Measurements from ENCODE around the gene FCAMR.

Gene FCAMR

DNA sequence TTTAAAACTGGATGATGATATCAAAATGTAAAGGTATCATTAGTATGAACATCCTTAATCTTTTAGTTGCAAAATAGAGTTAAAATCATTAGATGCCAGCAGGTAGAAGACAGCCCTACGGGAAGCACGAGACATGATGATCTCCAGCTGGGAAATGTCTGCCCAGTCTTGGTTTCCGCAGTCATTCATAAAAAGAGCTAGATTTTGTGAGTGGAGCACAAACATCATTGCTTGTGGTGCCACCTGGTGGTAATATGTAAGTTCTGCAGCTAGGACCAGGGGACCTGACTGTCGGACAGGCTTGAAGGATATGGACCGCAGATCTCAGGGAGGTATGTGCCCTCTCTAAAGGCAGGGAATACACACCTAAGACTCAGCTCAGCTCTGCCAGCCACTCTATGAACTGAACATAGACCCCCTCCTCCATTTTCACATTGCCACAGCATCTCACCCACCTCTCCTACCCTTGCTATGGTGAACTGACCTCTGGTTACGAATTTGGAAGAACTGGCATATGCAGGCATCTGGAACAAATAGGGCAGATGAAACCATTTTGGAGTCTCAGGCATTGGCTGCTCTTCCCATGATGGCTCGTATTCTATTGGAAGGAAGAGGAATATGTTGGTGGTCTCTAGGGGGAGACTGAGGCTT, 57.7 kb downstream of the FCAMR start:
- no peak overlapping the region for H4K91ac ChIP-seq (ENCODE audit: low read length)
- H4K8ac ChIP-seq (ENCODE audit: low read length): no peak overlapping the region
- no peak overlapping the region for H2BK15ac ChIP-seq (ENCODE audit: low read depth, poor library complexity, severe bottlenecking)
- H3K14ac ChIP-seq (ENCODE audit: low read length in 2 of 2): no peak overlapping the region
- WGBS: 27% methylated on average over 7 of the region's 7 CpGs
- no peak overlapping the region for H2BK5ac ChIP-seq (ENCODE audit: low read depth, low read length, poor library complexity, severe bottlenecking)
- DNase-seq: peak; percentile 81
- H2BK12ac ChIP-seq (ENCODE audit: low read length in 2 of 2): no peak overlapping the region
- H3K79me1 ChIP-seq (replicated peaks; ENCODE audit: low read length, poor library complexity, severe bottlenecking): no peaks in the 10 kb centered on the region
- no peak overlapping the region for H2BK120ac ChIP-seq (ENCODE audit: low read depth, low read length)
- no peak overlapping the region for H3K4me3 ChIP-seq (ENCODE audit: insufficient read depth in 1 of 2, low read depth in 1 of 2, low read length in 2 of 2)
- H2AK5ac ChIP-seq (ENCODE audit: low read length, severe bottlenecking): no peak overlapping the region
- no peak overlapping the region for H3K9ac ChIP-seq (ENCODE audit: low read length)
- H3K27ac ChIP-seq (ENCODE audit: low read length, poor library complexity, severe bottlenecking): no peak overlapping the region
- no peak overlapping the region for H3K4ac ChIP-seq (ENCODE audit: low read depth in 1 of 2, low read length in 2 of 2)
- no peaks in the 10 kb centered on the region for H3K9me3 ChIP-seq (ENCODE audit: control insufficient read depth, low read length)
- H3K36me3 ChIP-seq (ENCODE audit: control insufficient read depth in 1 of 2, insufficient read depth in 2 of 2, low read depth in 1 of 2, low read length in 2 of 2): peaks cover 0 to 5% of the 10 kb centered on the region in 2 experiments
- H3K4me2 ChIP-seq (ENCODE audit: low read length, poor library complexity, severe bottlenecking): no peak overlapping the region
- no peak overlapping the region for H2AFZ ChIP-seq (ENCODE audit: low read depth, low read length)
- peaks cover 43 to 64% of the 10 kb centered on the region in 2 experiments for H3K27me3 ChIP-seq (ENCODE audit: control insufficient read depth in 1 of 2, insufficient read depth in 1 of 2, low read length in 2 of 2)
- peaks cover 11% of the 10 kb centered on the region for H3K4me1 ChIP-seq (ENCODE audit: control insufficient read depth, insufficient read depth, low read depth, low read length)
- H3K18ac ChIP-seq (ENCODE audit: low read depth in 1 of 2, low read length in 2 of 2): no peak overlapping the region
- H3K23ac ChIP-seq (ENCODE audit: low read length in 2 of 2): peak overlapping the region in 1 of 2 experiments; percentile 23

DNA sequence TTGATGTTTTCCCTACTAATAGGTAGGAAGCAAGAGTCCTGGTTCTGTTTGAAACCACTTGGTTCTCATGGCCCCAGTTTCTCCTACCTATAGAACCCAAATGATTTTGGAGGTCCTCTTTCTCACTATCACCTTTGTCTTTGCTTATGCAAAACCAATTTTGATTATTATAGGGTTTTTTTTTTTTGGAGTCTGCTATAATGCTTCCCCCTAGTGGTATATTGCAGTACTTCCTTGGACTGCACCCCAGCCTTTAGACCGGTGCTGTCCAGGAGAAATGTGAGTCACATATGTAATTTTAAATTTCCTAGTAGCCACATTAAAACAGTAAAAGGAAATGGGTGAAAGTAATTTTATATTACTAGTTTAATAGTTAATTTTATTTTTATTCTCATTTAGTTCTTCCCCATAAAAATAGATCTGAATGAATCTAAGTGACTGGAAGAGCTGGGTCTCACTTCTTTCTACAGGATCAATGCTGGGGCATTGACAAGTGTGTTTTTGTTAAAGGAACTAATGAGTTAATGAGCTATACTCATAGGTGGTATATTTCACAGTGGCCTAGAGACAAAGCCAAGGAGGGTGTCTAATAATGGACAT, 59.1 kb downstream of the FCAMR start:
- WGBS: no CpG with 5 or more reads among the region's 1 CpG
- no peak overlapping the region for H3K14ac ChIP-seq (ENCODE audit: low read length in 2 of 2)
- H2AFZ ChIP-seq (ENCODE audit: low read depth, low read length): no peak overlapping the region
- H3K4me3 ChIP-seq (ENCODE audit: insufficient read depth in 1 of 2, low read depth in 1 of 2, low read length in 2 of 2): no peak overlapping the region
- H3K36me3 ChIP-seq (ENCODE audit: control insufficient read depth in 1 of 2, insufficient read depth in 2 of 2, low read depth in 1 of 2, low read length in 2 of 2): peaks cover 0 to 5% of the 10 kb centered on the region in 2 experiments
- no peaks in the 10 kb centered on the region for H3K9me3 ChIP-seq (ENCODE audit: control insufficient read depth, low read length)
- H3K27ac ChIP-seq (ENCODE audit: low read length, poor library complexity, severe bottlenecking): no peak overlapping the region
- no peak overlapping the region for H3K9ac ChIP-seq (ENCODE audit: low read length)
- peaks cover 41 to 51% of the 10 kb centered on the region in 2 experiments for H3K27me3 ChIP-seq (ENCODE audit: control insufficient read depth in 1 of 2, insufficient read depth in 1 of 2, low read length in 2 of 2)
- DNase-seq: peak; percentile 71
- no peak overlapping the region for H2BK15ac ChIP-seq (ENCODE audit: low read depth, poor library complexity, severe bottlenecking)
- no peak overlapping the region for H4K8ac ChIP-seq (ENCODE audit: low read length)
- no peak overlapping the region for H3K4me2 ChIP-seq (ENCODE audit: low read length, poor library complexity, severe bottlenecking)
- no peak overlapping the region for H3K18ac ChIP-seq (ENCODE audit: low read depth in 1 of 2, low read length in 2 of 2)
- H4K91ac ChIP-seq (ENCODE audit: low read length): no peak overlapping the region
- no peak overlapping the region for H2AK5ac ChIP-seq (ENCODE audit: low read length, severe bottlenecking)
- H3K4ac ChIP-seq (ENCODE audit: low read depth in 1 of 2, low read length in 2 of 2): no peak overlapping the region
- H3K4me1 ChIP-seq (ENCODE audit: control insufficient read depth, insufficient read depth, low read depth, low read length): peaks cover 11% of the 10 kb centered on the region
- no peak overlapping the region for H2BK12ac ChIP-seq (ENCODE audit: low read length in 2 of 2)
- H3K79me1 ChIP-seq (replicated peaks; ENCODE audit: low read length, poor library complexity, severe bottlenecking): no peaks in the 10 kb centered on the region
- H2BK120ac ChIP-seq (ENCODE audit: low read depth, low read length): no peak overlapping the region
- H3K23ac ChIP-seq (ENCODE audit: low read length in 2 of 2): no peak overlapping the region
- H2BK5ac ChIP-seq (ENCODE audit: low read depth, low read length, poor library complexity, severe bottlenecking): no peak overlapping the region

DNA sequence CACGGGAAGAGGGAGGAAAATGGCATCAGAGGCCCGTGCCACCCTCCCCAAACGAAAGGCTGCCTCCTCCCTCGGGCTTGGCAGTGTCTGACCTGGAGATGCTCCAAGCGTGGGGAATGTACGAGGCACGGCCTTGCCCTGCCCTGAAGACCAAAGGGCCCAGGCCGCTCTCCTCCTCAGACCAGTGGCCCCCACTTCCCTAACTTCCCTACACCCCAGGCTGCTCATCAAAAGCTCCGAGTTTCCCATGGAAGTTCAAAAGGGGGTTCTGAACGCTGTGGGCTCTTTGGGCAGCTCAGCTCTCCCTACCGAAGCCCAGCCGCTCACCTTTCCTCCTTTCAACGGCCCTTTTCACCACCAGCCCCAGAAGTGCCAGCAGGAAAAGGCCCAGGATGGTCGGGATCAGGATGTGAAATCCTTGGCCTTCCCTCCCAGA, 60.4 kb downstream of the FCAMR start:
- Histone ChIP-seq H3K18ac (ENCODE audit: low read depth in 1 of 2, low read length in 2 of 2) (peak overlapping the region; percentile 37 to 79), H2AK5ac (ENCODE audit: low read length, severe bottlenecking) (no peak overlapping the region), H3K79me1 (replicated peaks; ENCODE audit: low read length, poor library complexity, severe bottlenecking) (no peaks in the 10 kb centered on the region), H2AFZ (ENCODE audit: low read depth, low read length) (peak overlapping the region; percentile 94), H3K4me3 (ENCODE audit: insufficient read depth in 1 of 2, low read depth in 1 of 2, low read length in 2 of 2) (peak overlapping the region; percentile 59 to 69), H3K9ac (ENCODE audit: low read length) (peak overlapping the region; percentile 21), H2BK120ac (ENCODE audit: low read depth, low read length) (peak overlapping the region; percentile 74), H2BK5ac (ENCODE audit: low read depth, low read length, poor library complexity, severe bottlenecking) (no peak overlapping the region), H3K4me1 (ENCODE audit: control insufficient read depth, insufficient read depth, low read depth, low read length) (peaks cover 12% of the 10 kb centered on the region), H3K36me3 (ENCODE audit: control insufficient read depth in 1 of 2, insufficient read depth in 2 of 2, low read depth in 1 of 2, low read length in 2 of 2) (peaks cover 0 to 5% of the 10 kb centered on the region in 2 experiments), H3K14ac (ENCODE audit: low read length in 2 of 2) (no peak overlapping the region), H4K91ac (ENCODE audit: low read length) (peak overlapping the region; percentile 82), H3K9me3 (ENCODE audit: control insufficient read depth, low read length) (no peaks in the 10 kb centered on the region), H4K8ac (ENCODE audit: low read length) (peak overlapping the region; percentile 91), H3K27ac (ENCODE audit: low read length, poor library complexity, severe bottlenecking) (no peak overlapping the region), H3K4ac (ENCODE audit: low read depth in 1 of 2, low read length in 2 of 2) (peak overlapping the region; percentile 49 to 66), H2BK12ac (ENCODE audit: low read length in 2 of 2) (peak overlapping the region; percentile 78 to 94), H3K23ac (ENCODE audit: low read length in 2 of 2) (peak overlapping the region in 1 of 2 experiments; percentile 73), H2BK15ac (ENCODE audit: low read depth, poor library complexity, severe bottlenecking) (peak overlapping the region; percentile 71), H3K27me3 (ENCODE audit: control insufficient read depth in 1 of 2, insufficient read depth in 1 of 2, low read length in 2 of 2) (peaks cover 29 to 39% of the 10 kb centered on the region in 2 experiments), H3K4me2 (ENCODE audit: low read length, poor library complexity, severe bottlenecking) (peak overlapping the region; percentile 95)
- no peak for DNase-seq
- WGBS: 13% methylated on average over 11 of the region's 14 CpGs

DNA sequence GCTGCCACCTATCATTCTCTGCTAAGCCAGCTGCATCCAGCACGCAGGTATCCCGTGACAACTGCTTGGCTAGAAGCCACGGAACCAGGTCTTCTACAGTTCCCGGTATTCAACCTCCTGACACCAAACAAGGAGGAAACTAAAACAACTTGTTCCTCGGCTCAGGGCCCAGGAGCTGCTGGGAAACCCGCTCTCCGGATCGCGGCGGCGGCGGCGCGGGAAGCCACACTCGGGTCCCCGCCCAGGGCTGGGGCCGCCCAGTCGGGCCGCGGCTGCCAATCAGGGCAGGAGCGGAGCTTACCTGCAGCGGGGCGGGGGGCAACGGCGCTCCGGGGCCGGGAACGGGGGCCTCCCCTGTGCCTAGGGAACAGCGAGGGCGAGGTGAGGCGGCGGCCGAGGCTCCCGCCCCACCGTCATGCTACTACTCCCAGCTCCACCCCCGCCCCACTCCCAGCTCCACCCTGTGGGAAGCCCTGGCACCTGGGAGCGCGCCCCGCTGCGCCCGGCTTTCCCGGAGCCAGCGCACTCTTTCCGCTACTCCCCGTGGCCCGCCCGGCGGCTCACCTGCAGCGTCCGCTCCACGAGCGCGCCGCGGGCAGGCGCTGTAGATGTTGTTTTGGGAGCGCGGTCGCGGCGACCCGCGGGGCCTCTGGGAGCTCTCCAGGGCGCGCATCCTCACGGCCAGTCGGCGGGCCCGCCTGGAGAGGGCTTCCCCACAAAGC, 60.9 kb downstream of the FCAMR start:
- Histone ChIP-seq H3K27ac (ENCODE audit: low read length, poor library complexity, severe bottlenecking) (no peak overlapping the region), H3K79me1 (replicated peaks; ENCODE audit: low read length, poor library complexity, severe bottlenecking) (no peaks in the 10 kb centered on the region), H2AK5ac (ENCODE audit: low read length, severe bottlenecking) (no peak overlapping the region), H3K9me3 (ENCODE audit: control insufficient read depth, low read length) (no peaks in the 10 kb centered on the region), H3K36me3 (ENCODE audit: control insufficient read depth in 1 of 2, insufficient read depth in 2 of 2, low read depth in 1 of 2, low read length in 2 of 2) (peaks cover 0 to 5% of the 10 kb centered on the region in 2 experiments), H3K4ac (ENCODE audit: low read depth in 1 of 2, low read length in 2 of 2) (peak overlapping the region in 1 of 2 experiments; percentile 76), H2BK120ac (ENCODE audit: low read depth, low read length) (peak overlapping the region; percentile 74), H3K4me1 (ENCODE audit: control insufficient read depth, insufficient read depth, low read depth, low read length) (peaks cover 12% of the 10 kb centered on the region), H3K14ac (ENCODE audit: low read length in 2 of 2) (no peak overlapping the region), H3K4me2 (ENCODE audit: low read length, poor library complexity, severe bottlenecking) (peak overlapping the region; percentile 95), H3K27me3 (ENCODE audit: control insufficient read depth in 1 of 2, insufficient read depth in 1 of 2, low read length in 2 of 2) (peaks cover 29 to 33% of the 10 kb centered on the region in 2 experiments), H3K23ac (ENCODE audit: low read length in 2 of 2) (peak overlapping the region in 1 of 2 experiments; percentile 73), H2BK15ac (ENCODE audit: low read depth, poor library complexity, severe bottlenecking) (peak overlapping the region; percentile 71), H3K9ac (ENCODE audit: low read length) (peak overlapping the region; percentile 21), H4K91ac (ENCODE audit: low read length) (peak overlapping the region; percentile 82), H3K18ac (ENCODE audit: low read depth in 1 of 2, low read length in 2 of 2) (peak overlapping the region; percentile 55 to 79), H2BK12ac (ENCODE audit: low read length in 2 of 2) (peak overlapping the region; percentile 78 to 94), H2AFZ (ENCODE audit: low read depth, low read length) (peak overlapping the region; percentile 94), H4K8ac (ENCODE audit: low read length) (peak overlapping the region; percentile 91), H3K4me3 (ENCODE audit: insufficient read depth in 1 of 2, low read depth in 1 of 2, low read length in 2 of 2) (peak overlapping the region; percentile 59 to 69), H2BK5ac (ENCODE audit: low read depth, low read length, poor library complexity, severe bottlenecking) (no peak overlapping the region)
- WGBS: 1% methylated on average over 64 of the region's 69 CpGs
- no peak for DNase-seq

Data from mesenchymal stem cell (in vitro differentiated cells and primary cell).